C4-2B (cell line): ENCODE data around the gene GAS6.

ENCODE experiments used
- CTCF ChIP-seq: fragments of 450-650 bp; conservative IDR thresholded peaks from 2 replicates; pipeline ENCODE4 v1.5.1; 2017; ENCODE audit warnings: mild to moderate bottlenecking
- ZFX ChIP-seq: fragments of 450-650 bp; IDR thresholded peaks from 2 replicates; pipeline ENCODE4 v1.6.1; 2017

DNA sequence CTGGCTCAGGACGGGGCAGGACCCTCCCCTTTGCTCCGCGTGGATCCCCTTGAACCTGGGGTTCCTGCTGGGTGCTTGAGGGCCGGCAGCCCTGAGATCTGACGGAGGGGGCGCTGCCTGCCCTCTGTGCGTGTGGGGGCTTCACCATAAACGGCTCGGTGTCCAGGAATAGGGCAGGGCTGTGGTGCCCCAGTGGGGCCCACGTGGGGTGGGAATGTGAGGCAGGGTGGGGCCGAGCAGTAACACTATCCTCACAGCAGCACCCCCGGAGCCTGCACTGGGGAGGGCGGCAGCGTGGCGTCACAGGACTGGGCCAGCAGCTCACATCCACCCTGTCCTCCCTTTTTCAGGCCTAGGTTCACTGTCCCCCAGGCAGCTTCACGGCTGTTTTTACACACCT, 38.0 kb downstream of the GAS6 start:
- no peak for TF ChIP-seq ZFX
- TF ChIP-seq CTCF: no peak
